HEK293 (cell line): ENCODE results near the gene DGCR2.

Source experiments
- REST ChIP-seq: fragments of 450-650 bp; formaldehyde crosslinking; IDR thresholded peaks from 2 replicates; pipeline ENCODE4 v1.5.1; 2016; ENCODE audit warnings: missing biosample characterization, missing genetic modification characterization
- ZBTB21 ChIP-seq: fragments of 450-650 bp; formaldehyde crosslinking; IDR thresholded peaks from 2 replicates; pipeline ENCODE4 v1.5.1; 2017; ENCODE audit warnings: missing biosample characterization, missing genetic modification characterization
- ZNF416 ChIP-seq: fragments of 450-650 bp; formaldehyde crosslinking; IDR thresholded peaks from 2 replicates; pipeline ENCODE4 v1.5.1; 2016; ENCODE audit warnings: missing biosample characterization, missing genetic modification characterization
- TF ChIP-seq, protein P1 (sequence below): fragments of 450-650 bp; formaldehyde crosslinking; IDR thresholded peaks from 2 replicates; pipeline ENCODE4 v1.5.1; 2016; ENCODE audit warnings: missing biosample characterization, missing genetic modification characterization

DNA sequence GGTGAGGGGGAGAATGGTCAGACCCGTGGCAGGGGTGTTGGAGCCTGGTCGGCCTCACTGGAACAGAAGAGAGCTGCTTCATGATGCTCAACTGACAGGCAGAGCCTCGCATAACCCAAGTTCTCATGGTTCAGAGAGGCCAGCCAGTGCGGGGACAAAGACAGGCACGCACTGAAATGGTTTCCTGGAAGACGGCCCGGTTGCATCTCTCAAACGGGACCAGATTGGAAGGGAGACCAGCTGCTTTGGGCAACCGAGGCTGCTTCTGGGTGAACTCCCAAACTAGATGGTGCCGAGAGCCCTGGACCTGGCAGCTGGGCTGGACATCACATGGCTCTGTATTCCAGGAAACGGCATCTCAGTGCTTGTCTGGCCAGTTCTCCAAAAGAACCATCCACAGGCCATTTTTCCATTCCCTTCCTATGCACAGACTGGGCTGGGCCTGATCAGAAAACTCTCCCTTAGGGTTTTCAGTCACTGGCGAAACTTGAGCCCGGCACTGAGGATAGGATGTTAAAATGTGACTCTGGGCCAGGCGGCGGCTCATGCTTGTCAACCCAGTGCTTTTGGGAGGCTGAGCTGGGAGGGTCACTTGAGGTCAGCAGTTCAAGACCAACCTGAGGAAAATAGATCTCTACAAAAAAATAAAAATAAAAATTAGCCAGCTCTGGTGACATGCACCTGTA lies 106.0 kb downstream of the DGCR2 start:
- TF ChIP-seq REST (tag by site-specific recombination) (no peak), ZBTB21 (tag by site-specific recombination) (no peak), ZNF416 (tag by site-specific recombination) (no peak)
- TF ChIP-seq, protein P1, sequence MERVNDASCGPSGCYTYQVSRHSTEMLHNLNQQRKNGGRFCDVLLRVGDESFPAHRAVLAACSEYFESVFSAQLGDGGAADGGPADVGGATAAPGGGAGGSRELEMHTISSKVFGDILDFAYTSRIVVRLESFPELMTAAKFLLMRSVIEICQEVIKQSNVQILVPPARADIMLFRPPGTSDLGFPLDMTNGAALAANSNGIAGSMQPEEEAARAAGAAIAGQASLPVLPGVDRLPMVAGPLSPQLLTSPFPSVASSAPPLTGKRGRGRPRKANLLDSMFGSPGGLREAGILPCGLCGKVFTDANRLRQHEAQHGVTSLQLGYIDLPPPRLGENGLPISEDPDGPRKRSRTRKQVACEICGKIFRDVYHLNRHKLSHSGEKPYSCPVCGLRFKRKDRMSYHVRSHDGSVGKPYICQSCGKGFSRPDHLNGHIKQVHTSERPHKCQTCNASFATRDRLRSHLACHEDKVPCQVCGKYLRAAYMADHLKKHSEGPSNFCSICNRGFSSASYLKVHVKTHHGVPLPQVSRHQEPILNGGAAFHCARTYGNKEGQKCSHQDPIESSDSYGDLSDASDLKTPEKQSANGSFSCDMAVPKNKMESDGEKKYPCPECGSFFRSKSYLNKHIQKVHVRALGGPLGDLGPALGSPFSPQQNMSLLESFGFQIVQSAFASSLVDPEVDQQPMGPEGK (tag by site-specific recombination): no peak
